ENCODE measurements around the gene PDCD1. TPM values are rescaled to one million over a fixed set of nuclear protein-coding genes. Genes with fewer than 3 reads are reported as not detected.

Gene PDCD1
- total and polyA plus RNA-seq, 2 donors from 2014 or later, result 0.49 to 1.6 TPM

DNA sequence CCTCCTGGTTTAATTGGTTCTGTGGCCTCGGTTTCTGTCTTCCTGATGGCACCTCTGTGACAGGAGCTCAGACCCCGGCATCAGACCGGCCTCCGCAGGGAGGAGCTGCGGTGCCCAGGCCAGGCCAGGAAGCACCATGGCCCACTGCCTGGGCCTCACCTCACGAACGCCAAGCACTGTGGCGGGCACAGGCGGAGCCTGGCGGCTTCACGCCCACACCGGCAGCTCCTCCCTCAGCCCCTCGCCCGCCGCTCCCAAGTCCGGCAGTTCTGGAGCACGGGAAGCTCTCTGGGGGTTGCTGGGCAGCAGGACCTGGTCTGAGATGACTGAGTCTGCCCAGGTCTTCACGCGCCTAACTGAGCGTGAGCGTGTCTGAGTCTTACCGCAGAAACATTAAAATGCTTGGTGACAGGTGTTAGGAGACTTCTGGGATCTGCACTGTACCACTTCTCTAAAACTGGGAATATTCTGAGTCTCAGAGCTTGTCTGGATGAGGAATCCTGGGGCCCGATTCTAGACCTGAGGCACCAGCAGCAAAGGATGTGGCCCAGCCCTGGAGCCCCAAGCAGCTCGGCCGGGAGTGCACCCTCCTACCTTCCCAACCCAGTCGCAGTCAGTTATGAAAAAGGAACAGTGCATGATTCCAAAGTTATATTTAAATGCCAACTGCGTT is 32.8 kb upstream of the PDCD1 start:
- TF ChIP-seq, protein P1, sequence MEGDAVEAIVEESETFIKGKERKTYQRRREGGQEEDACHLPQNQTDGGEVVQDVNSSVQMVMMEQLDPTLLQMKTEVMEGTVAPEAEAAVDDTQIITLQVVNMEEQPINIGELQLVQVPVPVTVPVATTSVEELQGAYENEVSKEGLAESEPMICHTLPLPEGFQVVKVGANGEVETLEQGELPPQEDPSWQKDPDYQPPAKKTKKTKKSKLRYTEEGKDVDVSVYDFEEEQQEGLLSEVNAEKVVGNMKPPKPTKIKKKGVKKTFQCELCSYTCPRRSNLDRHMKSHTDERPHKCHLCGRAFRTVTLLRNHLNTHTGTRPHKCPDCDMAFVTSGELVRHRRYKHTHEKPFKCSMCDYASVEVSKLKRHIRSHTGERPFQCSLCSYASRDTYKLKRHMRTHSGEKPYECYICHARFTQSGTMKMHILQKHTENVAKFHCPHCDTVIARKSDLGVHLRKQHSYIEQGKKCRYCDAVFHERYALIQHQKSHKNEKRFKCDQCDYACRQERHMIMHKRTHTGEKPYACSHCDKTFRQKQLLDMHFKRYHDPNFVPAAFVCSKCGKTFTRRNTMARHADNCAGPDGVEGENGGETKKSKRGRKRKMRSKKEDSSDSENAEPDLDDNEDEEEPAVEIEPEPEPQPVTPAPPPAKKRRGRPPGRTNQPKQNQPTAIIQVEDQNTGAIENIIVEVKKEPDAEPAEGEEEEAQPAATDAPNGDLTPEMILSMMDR (IDR thresholded peaks at IDR 0.05; ENCODE audit: borderline replicate concordance, extremely low read depth, insufficient read depth), result no peak
- DNase-seq (peak in 2 of 5 donors; percentile 47 to 71), FAIRE-seq (no peak)
- Histone ChIP-seq H3K36me3 (ENCODE audit: control insufficient read depth in 2 of 3, insufficient read depth in 3 of 3, low read length in 3 of 3) (no peaks in the 10 kb centered on the region), H3K4me1 (ENCODE audit: control insufficient read depth in 2 of 3, insufficient read depth in 2 of 3, low read depth in 1 of 3, low read length in 3 of 3) (peaks cover 0 to 4% (median 0%) of the 10 kb centered on the region in 3 donors), H3K9ac (ENCODE audit: low read length in 3 of 3) (no peak overlapping the region), H3K4me3 (ENCODE audit: low read length in 3 of 3) (no peak overlapping the region), H3K27ac (ENCODE audit: low read depth in 2 of 2, low read length in 2 of 2) (no peak overlapping the region), H3K9me3 (ENCODE audit: control insufficient read depth in 2 of 3, insufficient read depth in 1 of 3, low read length in 3 of 3) (no peaks in the 10 kb centered on the region), H3K27me3 (ENCODE audit: control insufficient read depth, insufficient read depth, low read length) (no peaks in the 10 kb centered on the region)
- intact Hi-C loops (cut with DNase I), result no loop called here

DNA sequence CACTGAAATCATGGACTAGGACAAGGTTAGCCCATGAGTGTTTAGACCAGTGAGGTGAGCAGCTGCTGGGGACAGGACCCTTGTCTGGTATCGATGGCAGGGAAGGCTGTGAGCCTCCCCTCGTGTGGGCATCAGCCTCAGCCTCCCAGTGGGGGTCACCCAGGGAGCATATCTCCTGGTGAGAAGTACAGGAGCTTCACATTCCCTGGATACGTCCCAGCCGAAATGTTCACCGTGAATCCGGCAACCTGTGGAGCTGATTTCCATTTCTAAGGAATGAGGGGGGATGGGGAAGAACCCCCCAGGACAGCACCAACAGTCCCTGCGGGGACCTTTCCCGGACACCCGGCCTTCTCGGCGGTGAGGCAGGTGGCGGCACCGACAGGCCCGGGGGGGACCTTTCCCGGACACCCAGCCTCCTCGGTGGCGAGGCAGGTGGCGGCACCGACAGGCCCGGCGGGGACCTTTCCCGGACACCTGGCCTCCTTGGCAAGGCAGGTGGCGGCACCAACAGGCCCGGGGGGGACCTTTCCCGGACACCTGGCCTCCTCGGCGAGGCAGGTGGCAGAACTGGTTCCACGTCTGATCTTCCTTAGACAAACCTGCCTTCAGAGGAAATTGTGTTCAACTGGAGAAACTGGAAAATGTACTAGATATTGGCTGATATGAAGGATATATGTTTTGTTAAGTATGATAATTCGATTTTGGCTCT is 32.0 kb upstream of the PDCD1 start:
- DNase-seq (peak in 1 of 5 donors; percentile 76), FAIRE-seq (no peak)
- H3K9me3 ChIP-seq (ENCODE audit: control insufficient read depth in 2 of 3, insufficient read depth in 1 of 3, low read length in 3 of 3), result no peaks in the 10 kb centered on the region
- H3K27me3 ChIP-seq (ENCODE audit: control insufficient read depth, insufficient read depth, low read length), result no peaks in the 10 kb centered on the region
- H3K36me3 ChIP-seq (ENCODE audit: control insufficient read depth in 2 of 3, insufficient read depth in 3 of 3, low read length in 3 of 3), result no peaks in the 10 kb centered on the region
- H3K4me1 ChIP-seq (ENCODE audit: control insufficient read depth in 2 of 3, insufficient read depth in 2 of 3, low read depth in 1 of 3, low read length in 3 of 3), result no peaks in the 10 kb centered on the region
- no peak overlapping the region for H3K27ac ChIP-seq (ENCODE audit: low read depth in 2 of 2, low read length in 2 of 2)
- H3K4me3 ChIP-seq (ENCODE audit: low read length in 3 of 3), result no peak overlapping the region
- H3K9ac ChIP-seq (ENCODE audit: low read length in 3 of 3), result no peak overlapping the region
- TF ChIP-seq, protein P1 (IDR thresholded peaks at IDR 0.05; ENCODE audit: borderline replicate concordance, extremely low read depth, insufficient read depth), result no peak
- intact Hi-C loops (cut with DNase I), result no loop called here

DNA sequence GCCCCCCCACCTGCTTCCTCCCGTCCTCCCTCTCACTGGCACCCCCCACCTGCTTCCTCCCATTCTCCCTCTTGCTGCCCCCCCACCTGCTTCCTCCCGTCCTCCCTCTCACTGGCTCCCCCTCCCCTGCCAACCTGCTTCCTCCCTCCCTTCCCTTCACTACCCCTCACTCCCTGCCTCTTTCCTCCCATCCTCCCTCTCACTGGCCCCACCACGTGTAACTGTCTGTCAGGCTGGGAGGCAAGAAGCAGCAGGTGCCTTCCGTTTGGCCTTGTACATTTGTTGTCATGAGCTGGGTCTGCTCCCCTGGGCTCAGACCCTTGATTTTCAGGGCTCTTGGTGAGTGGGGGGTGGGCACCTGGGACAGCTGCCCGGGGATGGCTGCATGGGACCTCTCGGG is 29.9 kb upstream of the PDCD1 start:
- Histone ChIP-seq H3K4me3 (ENCODE audit: low read length in 3 of 3) (no peak overlapping the region), H3K9ac (ENCODE audit: low read length in 3 of 3) (no peak overlapping the region), H3K9me3 (ENCODE audit: control insufficient read depth in 2 of 3, insufficient read depth in 1 of 3, low read length in 3 of 3) (no peaks in the 10 kb centered on the region), H3K4me1 (ENCODE audit: control insufficient read depth in 2 of 3, insufficient read depth in 2 of 3, low read depth in 1 of 3, low read length in 3 of 3) (no peaks in the 10 kb centered on the region), H3K27me3 (ENCODE audit: control insufficient read depth, insufficient read depth, low read length) (no peaks in the 10 kb centered on the region), H3K27ac (ENCODE audit: low read depth in 2 of 2, low read length in 2 of 2) (no peak overlapping the region), H3K36me3 (ENCODE audit: control insufficient read depth in 2 of 3, insufficient read depth in 3 of 3, low read length in 3 of 3) (no peaks in the 10 kb centered on the region)
- FAIRE-seq (no peak), DNase-seq (peak in 1 of 5 donors; percentile 51)
- TF ChIP-seq, protein P1 (IDR thresholded peaks at IDR 0.05; ENCODE audit: borderline replicate concordance, extremely low read depth, insufficient read depth), result no peak
- intact Hi-C loops (cut with DNase I), result no loop called here

Measured in kidney (tissue), 14 donors.